Lung (tissue), 12 donors: ENCODE data around the gene ATP8B3. TPM values are rescaled to one million over a fixed set of nuclear protein-coding genes. Genes with fewer than 3 reads are reported as not detected.

Source experiments
- ATAC-seq: fragments of 200-7000 bp; cut with Tn5 transposase; one replicate; pipeline ENCODE4 v1.9.1; 2020; ENCODE audit warnings: moderate number of reproducible peaks; ENCODE audit not compliant: insufficient read depth, low FRiP score
- DNase-seq, 3 donors: peaks; one replicate each; pipeline ENCODE4 v3.0.0-alpha.2; 2013 to 2017
- H3K27ac ChIP-seq, 2 donors: one replicate each; pipeline ENCODE4 v1.5.1; 2013; ENCODE audit warnings: mild to moderate bottlenecking in 2 of 2, moderate library complexity in 2 of 2, control low read depth in 1 of 2, inconsistent platforms in 1 of 2, low read depth in 1 of 2, low read length in 1 of 2
- H3K27me3 ChIP-seq, 3 donors: one replicate each; pipeline ENCODE4 v1.5.1; 2013; ENCODE audit warnings: low read length in 2 of 3; ENCODE audit not compliant: control insufficient read depth in 3 of 3, insufficient read depth in 3 of 3
- H3K36me3 ChIP-seq, 4 donors: one replicate each; pipeline ENCODE4 v1.5.1; 2013; ENCODE audit warnings: low read length in 4 of 4, mild to moderate bottlenecking in 1 of 4, moderate library complexity in 1 of 4; ENCODE audit not compliant: control insufficient read depth in 4 of 4, insufficient read depth in 4 of 4
- H3K4me1 ChIP-seq, 5 donors: one replicate each; pipeline ENCODE4 v1.5.1; 2013; ENCODE audit warnings: low read length in 5 of 5, mild to moderate bottlenecking in 2 of 5, moderate library complexity in 1 of 5; ENCODE audit not compliant: control insufficient read depth in 5 of 5, insufficient read depth in 5 of 5
- H3K4me3 ChIP-seq: one replicate; pipeline ENCODE4 v1.5.1; 2013; ENCODE audit warnings: mild to moderate bottlenecking, control low read depth, moderate library complexity
- H3K9ac ChIP-seq, 2 donors: one replicate each; pipeline ENCODE4 v1.5.1; 2013; ENCODE audit warnings: low read length in 2 of 2, control low read depth in 1 of 2; ENCODE audit not compliant: insufficient read depth in 1 of 2
- H3K9me3 ChIP-seq, 4 donors: one replicate each; pipeline ENCODE4 v1.5.1; 2013; ENCODE audit warnings: low read length in 3 of 4, mild to moderate bottlenecking in 1 of 4, moderate library complexity in 1 of 4; ENCODE audit not compliant: control insufficient read depth in 4 of 4, insufficient read depth in 3 of 4
- WGBS, 2 donors: extraction: QIAGEN DNeasy Blood & Tissue Kit; methylation state at CpG; one replicate each; pipeline ENCODE4 v1.1.7; 2013; 5-methylcytosine and 5-hydroxymethylcytosine counted together
- polyA plus RNA-seq, 2 donors: library from polyadenylated mRNA; stranded (reverse); fragments of 200-250 nt; gene quantifications; one replicate each; pipeline ENCODE4 v1.2.1, GENCODE V29; 2013
- total RNA-seq, 2 donors: library from RNA; depleted of rRNA in 1 of 2; stranded (reverse); fragments of >200 nt in 1 of 2; gene quantifications; one replicate each; pipeline ENCODE4 v1.2.1, GENCODE V29; 2014 to 2021
- TF ChIP-seq, protein P1 (sequence below): IDR thresholded peaks from 2 replicates; pipeline ENCODE4 v1.5.1; 2012; ENCODE audit warnings: mild to moderate bottlenecking; ENCODE audit errors: control extremely low read depth, extremely low read depth
- donor health status: control.
- donor health status: control.
- donor health status: Bipolar disorder and iron deficiency.
- donor health status: healthy.
- donor health status: DM: yes; HTN: yes; CAD: no.

The ATP8B3 gene
- total and polyA plus RNA-seq, 4 donors: 0.69 to 2.4 (median 1.8) TPM

DNA sequence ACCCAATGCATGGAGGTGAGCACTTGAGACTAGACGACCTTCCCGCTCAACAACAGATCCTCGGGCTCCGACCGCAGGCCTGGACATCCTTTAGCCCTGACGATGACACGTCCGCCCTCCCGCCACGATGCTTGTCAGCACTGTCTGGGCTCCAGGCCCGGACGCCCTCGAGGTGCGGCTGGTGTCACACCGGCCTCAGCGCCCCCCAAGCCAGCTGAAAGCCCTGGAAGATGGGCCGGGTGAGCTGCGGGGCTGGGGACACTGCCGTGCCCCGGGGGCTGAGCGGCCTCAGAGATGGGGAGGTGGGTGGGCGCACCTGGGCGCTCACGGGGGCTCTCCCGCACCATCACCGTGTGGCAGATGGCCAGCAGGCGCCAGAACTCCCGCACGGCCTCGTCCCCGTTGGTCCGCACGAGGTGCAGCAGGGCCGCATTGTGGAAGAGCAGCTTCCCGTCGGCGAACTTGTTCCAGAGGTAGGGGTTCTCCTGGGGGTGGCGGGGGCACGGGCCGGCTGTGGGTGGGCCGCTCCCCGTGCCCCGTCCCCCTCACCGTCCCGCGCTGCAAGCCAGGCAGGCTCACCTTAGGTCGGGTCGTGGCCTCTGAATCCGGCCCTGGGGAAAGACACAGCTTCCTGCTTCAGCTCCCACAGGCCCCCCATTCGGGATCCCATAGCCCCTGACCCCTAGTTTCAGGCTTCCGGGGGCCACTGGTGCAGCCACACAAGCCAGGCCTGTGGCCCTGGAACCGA is 15.5 kb downstream of the ATP8B3 start:
- no peak overlapping the region for H3K9ac ChIP-seq
- DNase-seq: no peak
- no peaks in the 10 kb centered on the region for H3K36me3 ChIP-seq
- peaks cover 0 to 4% (median 0%) of the 10 kb centered on the region in 5 donors for H3K4me1 ChIP-seq
- TF ChIP-seq, protein P1, sequence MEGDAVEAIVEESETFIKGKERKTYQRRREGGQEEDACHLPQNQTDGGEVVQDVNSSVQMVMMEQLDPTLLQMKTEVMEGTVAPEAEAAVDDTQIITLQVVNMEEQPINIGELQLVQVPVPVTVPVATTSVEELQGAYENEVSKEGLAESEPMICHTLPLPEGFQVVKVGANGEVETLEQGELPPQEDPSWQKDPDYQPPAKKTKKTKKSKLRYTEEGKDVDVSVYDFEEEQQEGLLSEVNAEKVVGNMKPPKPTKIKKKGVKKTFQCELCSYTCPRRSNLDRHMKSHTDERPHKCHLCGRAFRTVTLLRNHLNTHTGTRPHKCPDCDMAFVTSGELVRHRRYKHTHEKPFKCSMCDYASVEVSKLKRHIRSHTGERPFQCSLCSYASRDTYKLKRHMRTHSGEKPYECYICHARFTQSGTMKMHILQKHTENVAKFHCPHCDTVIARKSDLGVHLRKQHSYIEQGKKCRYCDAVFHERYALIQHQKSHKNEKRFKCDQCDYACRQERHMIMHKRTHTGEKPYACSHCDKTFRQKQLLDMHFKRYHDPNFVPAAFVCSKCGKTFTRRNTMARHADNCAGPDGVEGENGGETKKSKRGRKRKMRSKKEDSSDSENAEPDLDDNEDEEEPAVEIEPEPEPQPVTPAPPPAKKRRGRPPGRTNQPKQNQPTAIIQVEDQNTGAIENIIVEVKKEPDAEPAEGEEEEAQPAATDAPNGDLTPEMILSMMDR: no peak
- peaks cover 0 to 2% (median 0%) of the 10 kb centered on the region in 4 donors for H3K9me3 ChIP-seq
- no peak overlapping the region for H3K4me3 ChIP-seq
- 53 to 72% methylated on average over 52 of the region's 52 CpGs for WGBS, 2 donors
- H3K27ac ChIP-seq: no peak overlapping the region
- H3K27me3 ChIP-seq: peaks cover 0 to 4% (median 3%) of the 10 kb centered on the region in 3 donors
- no peak for ATAC-seq

DNA sequence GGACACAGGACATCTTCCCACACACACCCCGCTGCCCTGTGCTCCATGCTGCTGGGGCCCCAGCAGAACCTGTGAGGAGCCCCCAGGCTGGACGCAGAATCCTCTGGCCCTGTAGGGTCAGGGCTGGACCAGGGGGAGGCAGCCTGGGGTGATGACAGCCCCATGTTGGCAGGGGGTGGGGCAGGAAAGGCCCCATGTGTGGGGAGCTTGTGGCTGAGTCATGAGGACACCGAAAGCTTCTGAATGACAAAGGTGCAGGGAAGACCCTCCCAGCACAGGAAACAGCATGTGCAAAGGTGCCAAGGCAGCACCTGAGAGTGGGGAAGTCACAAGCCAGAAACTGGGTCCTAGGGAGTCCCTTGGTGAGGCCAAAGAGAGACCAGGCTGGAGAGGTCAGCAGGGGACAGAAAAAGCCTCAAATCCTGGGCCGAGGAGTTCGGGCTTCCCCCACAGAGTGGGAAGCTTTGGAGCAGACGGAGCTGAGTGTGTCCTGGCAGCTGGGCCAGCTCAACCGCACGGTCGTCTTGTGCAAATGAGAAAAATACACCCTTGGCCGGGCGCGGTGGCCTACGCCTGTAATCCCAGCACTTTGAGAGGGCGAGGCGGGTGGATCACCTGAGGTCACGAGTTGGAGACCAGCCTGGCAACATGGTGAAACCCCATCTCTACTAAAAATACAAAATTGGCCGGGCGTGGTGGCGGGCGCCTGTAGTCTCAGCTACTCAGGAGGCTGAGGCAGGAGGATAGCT is 17.5 kb downstream of the ATP8B3 start:
- no peak overlapping the region for H3K4me3 ChIP-seq
- no peak overlapping the region for H3K27ac ChIP-seq
- H3K9ac ChIP-seq: no peak overlapping the region
- peaks cover 0 to 5% (median 0%) of the 10 kb centered on the region in 4 donors for H3K9me3 ChIP-seq
- ATAC-seq (no peak), DNase-seq (peak; percentile 35 to 62 (median 46))
- 66 to 76% methylated on average over 20 of the region's 20 CpGs for WGBS, 2 donors
- TF ChIP-seq, protein P1: no peak
- H3K4me1 ChIP-seq: peaks cover 0 to 4% (median 0%) of the 10 kb centered on the region in 5 donors
- peaks cover 0 to 10% (median 3%) of the 10 kb centered on the region in 3 donors for H3K27me3 ChIP-seq
- H3K36me3 ChIP-seq: no peaks in the 10 kb centered on the region

DNA sequence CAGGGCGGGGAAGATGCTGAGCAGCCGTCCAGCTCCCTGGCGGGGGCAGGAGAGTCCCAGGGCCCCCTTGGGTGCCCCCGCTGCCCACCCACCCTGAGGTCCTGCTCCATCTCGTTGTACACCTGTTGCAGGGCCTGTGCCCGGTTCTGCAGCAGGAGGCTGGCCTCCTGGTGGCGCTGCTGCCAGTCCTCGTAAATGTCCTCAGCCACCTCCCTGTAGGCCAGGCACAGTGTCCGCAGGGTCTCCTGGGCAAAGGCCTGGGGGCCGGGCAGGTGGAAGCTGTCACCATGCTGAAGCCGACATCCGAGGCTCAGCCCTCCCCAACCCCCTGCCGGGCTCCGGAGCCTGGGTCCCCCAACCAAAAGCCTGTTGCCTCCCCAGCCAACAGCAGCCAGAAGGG is 20.2 kb downstream of the ATP8B3 start:
- TF ChIP-seq, protein P1: no peak
- no peaks in the 10 kb centered on the region for H3K36me3 ChIP-seq
- H3K9ac ChIP-seq: no peak overlapping the region
- peaks cover 3 to 14% (median 3%) of the 10 kb centered on the region in 3 donors for H3K27me3 ChIP-seq
- DNase-seq (no peak), ATAC-seq (no peak)
- 76 to 81% methylated on average over 14 of the region's 14 CpGs for WGBS, 2 donors
- H3K4me1 ChIP-seq: peaks cover 0 to 6% (median 0%) of the 10 kb centered on the region in 5 donors
- no peak overlapping the region for H3K27ac ChIP-seq
- peaks cover 0 to 8% (median 0%) of the 10 kb centered on the region in 4 donors for H3K9me3 ChIP-seq
- H3K4me3 ChIP-seq: no peak overlapping the region
